Measurements from ENCODE around the gene STPG4.

GRCh38 chr2:47054868-47055267 is 100.2 kb downstream of the STPG4 start:
- no peak for TF ChIP-seq POLR2AphosphoS5 (IDR thresholded peaks at IDR 0.05; ENCODE audit: borderline replicate concordance, low read depth, low read length)
- TF ChIP-seq EZH2 (IDR thresholded peaks at IDR 0.05), result no peak

All from SK-N-MC (cell line).